Measurements from ENCODE around the gene MED16. TPM values are rescaled to one million over a fixed set of nuclear protein-coding genes. Genes with fewer than 3 reads are reported as not detected.

Gene MED16
- total and polyA plus RNA-seq, 2 of the 13 experiments (the other 11 are each of a cell fraction or from before 2014, with no cell fraction given): 13.3 to 14.8 TPM

DNA sequence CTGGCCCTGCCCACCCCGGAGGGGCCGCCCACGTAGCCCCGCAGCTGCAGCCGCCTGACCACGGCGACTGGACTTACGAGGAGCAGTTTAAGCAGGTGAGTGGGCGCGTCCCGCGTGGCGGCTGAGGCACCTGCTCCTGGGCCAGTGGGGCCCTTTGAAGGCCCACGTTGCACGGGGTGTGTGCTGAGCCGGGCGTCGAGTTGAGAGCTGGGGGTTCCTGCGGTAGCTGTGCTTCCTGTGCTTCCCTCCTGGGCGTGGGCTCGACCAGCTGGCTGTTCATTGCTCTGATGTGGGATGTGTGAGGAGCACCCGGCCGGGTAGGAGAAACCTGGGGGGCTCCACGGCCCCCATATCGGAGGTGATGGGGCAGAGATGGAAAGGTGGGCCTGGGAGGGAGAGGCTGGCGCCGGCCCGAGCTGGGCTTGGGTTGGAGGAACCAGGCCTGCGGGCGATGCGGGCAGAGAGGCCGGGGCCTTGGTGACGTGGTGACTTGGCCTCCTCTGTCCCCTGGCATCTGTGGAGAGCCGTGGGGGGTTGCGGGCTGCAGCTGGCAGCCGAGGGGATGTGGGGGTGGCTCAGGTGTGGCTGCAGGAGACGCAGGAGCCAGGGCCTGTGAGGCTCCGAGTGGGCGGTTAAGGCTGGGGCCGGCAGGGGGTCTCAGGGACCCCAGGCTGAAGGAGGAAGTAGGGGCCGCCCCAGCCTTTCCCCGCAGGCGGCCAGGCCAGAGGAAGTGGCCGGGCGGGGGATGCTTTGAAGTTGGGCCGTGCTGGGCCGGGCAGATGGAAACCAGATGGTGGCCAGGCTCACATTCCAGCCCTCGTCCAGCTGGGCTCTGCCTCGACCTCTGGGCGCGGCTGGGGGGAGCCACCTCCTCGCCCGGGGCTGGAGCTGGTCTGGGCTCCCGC, 39.9 kb upstream of the MED16 start (continued):
- TF ChIP-seq, protein P1, sequence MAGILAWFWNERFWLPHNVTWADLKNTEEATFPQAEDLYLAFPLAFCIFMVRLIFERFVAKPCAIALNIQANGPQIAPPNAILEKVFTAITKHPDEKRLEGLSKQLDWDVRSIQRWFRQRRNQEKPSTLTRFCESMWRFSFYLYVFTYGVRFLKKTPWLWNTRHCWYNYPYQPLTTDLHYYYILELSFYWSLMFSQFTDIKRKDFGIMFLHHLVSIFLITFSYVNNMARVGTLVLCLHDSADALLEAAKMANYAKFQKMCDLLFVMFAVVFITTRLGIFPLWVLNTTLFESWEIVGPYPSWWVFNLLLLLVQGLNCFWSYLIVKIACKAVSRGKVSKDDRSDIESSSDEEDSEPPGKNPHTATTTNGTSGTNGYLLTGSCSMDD (CRISPR knock-in tag; IDR thresholded peaks at IDR 0.05): no peak
- TF ChIP-seq STAG1 (CRISPR knock-in tag; IDR thresholded peaks at IDR 0.05): 0 out of 2 replicates have a peak, but pooled peaks have one; percentile 5
- TF ChIP-seq, protein P2, sequence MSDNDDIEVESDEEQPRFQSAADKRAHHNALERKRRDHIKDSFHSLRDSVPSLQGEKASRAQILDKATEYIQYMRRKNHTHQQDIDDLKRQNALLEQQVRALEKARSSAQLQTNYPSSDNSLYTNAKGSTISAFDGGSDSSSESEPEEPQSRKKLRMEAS (IDR thresholded peaks at IDR 0.05): peak; percentile 56; the same call in 1 of the 2 replicates
- TF ChIP-seq ELF3 (CRISPR knock-in tag; IDR thresholded peaks at IDR 0.05): peak; percentile 42; the same call in 1 of the 2 replicates

DNA sequence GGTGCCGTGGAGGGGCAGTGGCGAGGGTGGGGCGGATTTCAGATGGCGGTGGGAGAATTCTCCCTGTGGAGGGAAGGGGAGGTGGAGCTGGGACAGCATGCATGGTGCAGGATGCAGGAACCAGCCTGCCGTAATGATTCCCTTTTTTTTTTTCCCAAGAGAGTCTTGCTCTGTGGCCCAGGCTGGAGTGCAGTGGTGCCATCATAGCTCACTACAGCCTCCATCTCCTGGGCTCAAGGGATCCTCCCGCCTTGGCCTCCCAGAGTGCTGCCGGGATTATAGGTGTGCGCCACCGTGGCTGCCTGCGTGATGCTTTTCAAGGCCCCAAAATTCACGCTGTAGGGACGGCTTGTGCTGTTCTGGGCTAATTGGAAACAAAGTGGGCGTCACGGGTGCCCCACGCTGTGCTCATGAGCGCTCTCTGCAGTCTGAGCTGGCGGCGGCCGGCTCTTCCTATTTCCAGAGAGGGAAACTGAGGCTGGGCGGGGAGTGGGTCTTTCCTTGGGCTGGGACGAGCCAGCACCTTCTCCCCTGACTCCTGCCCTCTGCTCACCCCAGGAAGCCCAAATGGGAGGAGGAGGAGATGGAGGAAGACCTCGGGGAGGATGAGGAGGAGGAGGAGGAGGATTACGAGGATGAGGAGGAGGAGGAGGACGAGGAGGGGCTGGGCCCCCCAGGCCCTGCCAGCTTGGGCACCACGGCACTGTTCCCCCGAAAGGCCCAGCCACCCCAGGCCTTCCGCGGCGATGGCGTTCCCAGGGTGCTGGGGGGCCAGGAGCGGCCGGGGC, 39.1 kb upstream of the MED16 start:
- in situ Hi-C loops (cut with HindIII; ENCODE audit: extremely low pct_ligation_motif_present, low pct_unique_long_range_greater_than_20kb): no loop called here
- no TSS peak for BruUV-seq (replicated peaks)
- WGBS (ENCODE audit: low lambda C conversion rate): 93% methylated on average over 28 of the region's 32 CpGs
- peaks cover 32% of the 10 kb centered on the region; the same call in 1 of the 2 replicates for H4K20me1 ChIP-seq (ENCODE audit: insufficient read depth, low read length)
- H3K27me3 ChIP-seq (ENCODE audit: control insufficient read depth in 1 of 2, insufficient read depth in 2 of 2, low read length in 2 of 2): no peaks in the 10 kb centered on the region
- intact Hi-C loops (cut with micrococcal nuclease; ENCODE audit: unreplicated experiment): loop anchor here (2.0 kb wide), 1 partner anchor 27 kb away; no protein-coding TSS in a partner anchor
- ATAC-seq: no peak
- H3K27ac ChIP-seq (ENCODE audit: extremely low read length, insufficient read depth, low read length): peak overlapping the region; percentile 55
- H3K9ac ChIP-seq (ENCODE audit: insufficient read depth, low read depth, low read length): no peak overlapping the region
- peaks cover 11 to 56% of the 10 kb centered on the region in 2 experiments; a peak in 4 of 5 replicates for H3K36me3 ChIP-seq (replicated peaks in 1 of 2; ENCODE audit: control insufficient read depth in 1 of 2, insufficient read depth in 2 of 2, low read length in 2 of 2)
- CTCF ChIA-PET (ENCODE audit: low intra/inter-chr PET ratio, low total read pairs): no interaction called here
- H3K4me1 ChIP-seq (ENCODE audit: insufficient read depth, low read length): peaks cover 88% of the 10 kb centered on the region
- no peak overlapping the region for H2AFZ ChIP-seq (ENCODE audit: low read length)
- no peaks in the 10 kb centered on the region for H3K9me3 ChIP-seq (ENCODE audit: low read length)
- POLR2A ChIA-PET: interaction anchor here (1.1 to 5.6 kb wide), 6 partner anchors 8 to 46 kb away, joined by 3 to 50 read pairs (median 4); no protein-coding TSS in a partner anchor
- no peak for DNase-seq (ENCODE audit: low spot score)
- FAIRE-seq: no peak
- peak overlapping the region in 1 of 3 experiments; percentile 37; a peak in 1 of 6 replicates for H3K4me3 ChIP-seq (replicated peaks in 1 of 3; ENCODE audit: insufficient read depth in 1 of 3, low read depth in 2 of 3, low read length in 3 of 3)
- peak overlapping the region; percentile 12; the same call in 1 of the 2 replicates for H3K4me2 ChIP-seq (ENCODE audit: low read depth, low read length)
- H3K79me2 ChIP-seq (ENCODE audit: insufficient read depth, low read length): peaks cover 80% of the 10 kb centered on the region
- peak; percentile 45 for TF ChIP-seq RBM22 (optimal IDR thresholded peaks at IDR 0.05; ENCODE audit: low read length)
- TF ChIP-seq ZNF263 (CRISPR knock-in tag; IDR thresholded peaks at IDR 0.05): peak; percentile 81
- TF ChIP-seq ZIK1 (CRISPR knock-in tag; IDR thresholded peaks at IDR 0.05; ENCODE audit: borderline replicate concordance, low read depth): no peak
- TF ChIP-seq, protein P3, sequence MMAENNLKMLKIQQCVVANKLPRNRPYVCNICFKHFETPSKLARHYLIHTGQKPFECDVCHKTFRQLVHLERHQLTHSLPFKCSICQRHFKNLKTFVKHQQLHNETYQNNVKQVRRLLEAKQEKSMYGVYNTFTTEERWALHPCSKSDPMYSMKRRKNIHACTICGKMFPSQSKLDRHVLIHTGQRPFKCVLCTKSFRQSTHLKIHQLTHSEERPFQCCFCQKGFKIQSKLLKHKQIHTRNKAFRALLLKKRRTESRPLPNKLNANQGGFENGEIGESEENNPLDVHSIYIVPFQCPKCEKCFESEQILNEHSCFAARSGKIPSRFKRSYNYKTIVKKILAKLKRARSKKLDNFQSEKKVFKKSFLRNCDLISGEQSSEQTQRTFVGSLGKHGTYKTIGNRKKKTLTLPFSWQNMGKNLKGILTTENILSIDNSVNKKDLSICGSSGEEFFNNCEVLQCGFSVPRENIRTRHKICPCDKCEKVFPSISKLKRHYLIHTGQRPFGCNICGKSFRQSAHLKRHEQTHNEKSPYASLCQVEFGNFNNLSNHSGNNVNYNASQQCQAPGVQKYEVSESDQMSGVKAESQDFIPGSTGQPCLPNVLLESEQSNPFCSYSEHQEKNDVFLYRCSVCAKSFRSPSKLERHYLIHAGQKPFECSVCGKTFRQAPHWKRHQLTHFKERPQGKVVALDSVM (CRISPR knock-in tag; IDR thresholded peaks at IDR 0.05): peak; percentile 82
- TF ChIP-seq, protein P4, sequence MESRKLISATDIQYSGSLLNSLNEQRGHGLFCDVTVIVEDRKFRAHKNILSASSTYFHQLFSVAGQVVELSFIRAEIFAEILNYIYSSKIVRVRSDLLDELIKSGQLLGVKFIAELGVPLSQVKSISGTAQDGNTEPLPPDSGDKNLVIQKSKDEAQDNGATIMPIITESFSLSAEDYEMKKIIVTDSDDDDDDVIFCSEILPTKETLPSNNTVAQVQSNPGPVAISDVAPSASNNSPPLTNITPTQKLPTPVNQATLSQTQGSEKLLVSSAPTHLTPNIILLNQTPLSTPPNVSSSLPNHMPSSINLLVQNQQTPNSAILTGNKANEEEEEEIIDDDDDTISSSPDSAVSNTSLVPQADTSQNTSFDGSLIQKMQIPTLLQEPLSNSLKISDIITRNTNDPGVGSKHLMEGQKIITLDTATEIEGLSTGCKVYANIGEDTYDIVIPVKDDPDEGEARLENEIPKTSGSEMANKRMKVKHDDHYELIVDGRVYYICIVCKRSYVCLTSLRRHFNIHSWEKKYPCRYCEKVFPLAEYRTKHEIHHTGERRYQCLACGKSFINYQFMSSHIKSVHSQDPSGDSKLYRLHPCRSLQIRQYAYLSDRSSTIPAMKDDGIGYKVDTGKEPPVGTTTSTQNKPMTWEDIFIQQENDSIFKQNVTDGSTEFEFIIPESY (CRISPR knock-in tag; IDR thresholded peaks at IDR 0.05): peak; percentile 93; the same call in 1 of the 2 replicates
- 0 out of 2 replicates have a peak, but pooled peaks have one; percentile 10 for TF ChIP-seq HNRNPL (IDR thresholded peaks at IDR 0.05; ENCODE audit: low read depth, low read length)
- no peak for TF ChIP-seq TCF12 (IDR thresholded peaks at IDR 0.05)
- 0 out of 2 replicates have a peak, but pooled peaks have one; percentile 39 for TF ChIP-seq TCF12 (CRISPR knock-in tag; IDR thresholded peaks at IDR 0.05)
